Adrenal gland (tissue), 5 donors: ENCODE measurements around the gene DENND11.

Experiments
- POLR2A ChIP-seq, 2 donors: fragments of 450-650 bp; IDR thresholded peaks; one replicate each; pipeline ENCODE4 v1.6.1; 2017; ENCODE audit warnings: antibody characterized with exemption in 2 of 2, mild to moderate bottlenecking in 2 of 2, moderate library complexity in 1 of 2
- TF ChIP-seq, protein P1 (sequence below), 6 experiments: fragments of 450-650 bp in 4 of 6; fragments of 200-600 bp in 2 of 6; sonication (generic) in 1 of 6; IDR thresholded peaks; 1 replicate in 5 of 6; 2 replicates in 1 of 6; pipeline versions ENCODE4 v1.5.1 to v1.8.0; 2016 to 2021; ENCODE audit warnings: antibody characterized with exemption in 6 of 6, mild to moderate bottlenecking in 2 of 6, moderate library complexity in 1 of 6
- donor health status: DM: no; HTN: no; CAD: no.

DNA sequence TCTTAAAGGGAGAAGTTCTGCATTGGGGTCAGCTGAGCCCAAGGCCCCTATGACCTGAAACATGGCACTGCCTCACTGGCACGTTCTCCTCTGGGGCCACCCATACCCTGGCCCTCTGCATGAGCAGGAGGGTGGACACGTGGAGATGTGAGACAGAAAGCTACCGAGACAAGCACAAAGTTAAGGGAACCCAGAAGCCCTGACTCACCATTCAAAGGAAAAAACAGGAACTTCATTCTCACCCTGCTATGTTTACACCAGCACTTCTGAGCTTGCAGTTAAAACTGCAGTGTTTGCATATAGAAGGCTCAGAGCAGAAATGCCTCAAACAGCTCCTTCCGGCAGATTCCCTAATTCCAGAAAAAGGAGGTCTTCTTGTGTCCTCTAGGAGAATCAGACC lies 41.7 kb downstream of the DENND11 start:
- TF ChIP-seq, protein P1, sequence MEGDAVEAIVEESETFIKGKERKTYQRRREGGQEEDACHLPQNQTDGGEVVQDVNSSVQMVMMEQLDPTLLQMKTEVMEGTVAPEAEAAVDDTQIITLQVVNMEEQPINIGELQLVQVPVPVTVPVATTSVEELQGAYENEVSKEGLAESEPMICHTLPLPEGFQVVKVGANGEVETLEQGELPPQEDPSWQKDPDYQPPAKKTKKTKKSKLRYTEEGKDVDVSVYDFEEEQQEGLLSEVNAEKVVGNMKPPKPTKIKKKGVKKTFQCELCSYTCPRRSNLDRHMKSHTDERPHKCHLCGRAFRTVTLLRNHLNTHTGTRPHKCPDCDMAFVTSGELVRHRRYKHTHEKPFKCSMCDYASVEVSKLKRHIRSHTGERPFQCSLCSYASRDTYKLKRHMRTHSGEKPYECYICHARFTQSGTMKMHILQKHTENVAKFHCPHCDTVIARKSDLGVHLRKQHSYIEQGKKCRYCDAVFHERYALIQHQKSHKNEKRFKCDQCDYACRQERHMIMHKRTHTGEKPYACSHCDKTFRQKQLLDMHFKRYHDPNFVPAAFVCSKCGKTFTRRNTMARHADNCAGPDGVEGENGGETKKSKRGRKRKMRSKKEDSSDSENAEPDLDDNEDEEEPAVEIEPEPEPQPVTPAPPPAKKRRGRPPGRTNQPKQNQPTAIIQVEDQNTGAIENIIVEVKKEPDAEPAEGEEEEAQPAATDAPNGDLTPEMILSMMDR (IDR thresholded peaks at IDR 0.05) = no peak
- TF ChIP-seq POLR2A (IDR thresholded peaks at IDR 0.05) = no peak
